ENCODE measurements around the gene PTN.

- no peak for TF ChIP-seq EZH2phosphoT487 (IDR thresholded peaks at IDR 0.05; ENCODE audit: insufficient read depth, low read depth)
- TF ChIP-seq EZH2 (IDR thresholded peaks at IDR 0.05; ENCODE audit: insufficient read depth, poor library complexity, severe bottlenecking): no peak
Measured at GRCh38 chr7:137289101-137289500, 54.4 kb downstream of the PTN start.
